HL-60 (cell line): Measurements from ENCODE around the gene RYR2.

ENCODE experiments used
- DNase-seq, 2 experiments: peaks; one replicate each; pipeline ENCODE4 v3.0.0-alpha.2; 2010 to 2020; ENCODE audit warnings: low read depth in 1 of 2, low spot score in 1 of 2
- H3K27ac ChIP-seq: fragments of 250-450 bp; sonication (Bioruptor Pico); replicated peaks from 2 replicates; pipeline ENCODE4 v1.5.1; 2020; ENCODE audit warnings: mild to moderate bottlenecking, moderate library complexity
- H3K27me3 ChIP-seq: fragments of 250-450 bp; sonication (Bioruptor Pico); 2 replicates; pipeline ENCODE4 v1.5.1; 2021; ENCODE audit warnings: mild to moderate bottlenecking, moderate library complexity; ENCODE audit not compliant: insufficient read depth, poor library complexity, severe bottlenecking
- H3K4me3 ChIP-seq: replicated peaks from 2 replicates; pipeline ENCODE4 v1.5.1; 2011; ENCODE audit warnings: mild to moderate bottlenecking, control low read depth, low read length; ENCODE audit not compliant: insufficient read depth
- CTCF ChIP-seq: IDR thresholded peaks from one replicate; pipeline ENCODE4 v1.5.1; 2011; ENCODE audit warnings: low read length, control low read depth, inconsistent platforms; ENCODE audit not compliant: insufficient read depth
- GABPA ChIP-seq: IDR thresholded peaks from 2 replicates; pipeline ENCODE4 v1.6.1; 2012; ENCODE audit warnings: low read depth
- POLR2AphosphoS5 ChIP-seq: IDR thresholded peaks from 2 replicates; pipeline ENCODE4 v1.6.1; 2012; ENCODE audit warnings: low read depth
- SPI1 ChIP-seq: IDR thresholded peaks from 2 replicates; pipeline ENCODE4 v1.6.1; 2012; ENCODE audit warnings: low read depth, mild to moderate bottlenecking, borderline replicate concordance
- TF ChIP-seq, protein P1 (sequence below): IDR thresholded peaks from 2 replicates; pipeline ENCODE4 v1.6.1; 2012; ENCODE audit warnings: low read depth; ENCODE audit not compliant: insufficient replicate concordance

The RYR2 gene

GRCh38 chr1:237070519-237070918 lies 28.5 kb downstream of the RYR2 start:
- H3K4me3 ChIP-seq = no peak overlapping the region
- no peak for DNase-seq
- no peaks in the 10 kb centered on the region for H3K27me3 ChIP-seq
- TF ChIP-seq SPI1 = no peak
- no peak for TF ChIP-seq CTCF
- TF ChIP-seq, protein P1, sequence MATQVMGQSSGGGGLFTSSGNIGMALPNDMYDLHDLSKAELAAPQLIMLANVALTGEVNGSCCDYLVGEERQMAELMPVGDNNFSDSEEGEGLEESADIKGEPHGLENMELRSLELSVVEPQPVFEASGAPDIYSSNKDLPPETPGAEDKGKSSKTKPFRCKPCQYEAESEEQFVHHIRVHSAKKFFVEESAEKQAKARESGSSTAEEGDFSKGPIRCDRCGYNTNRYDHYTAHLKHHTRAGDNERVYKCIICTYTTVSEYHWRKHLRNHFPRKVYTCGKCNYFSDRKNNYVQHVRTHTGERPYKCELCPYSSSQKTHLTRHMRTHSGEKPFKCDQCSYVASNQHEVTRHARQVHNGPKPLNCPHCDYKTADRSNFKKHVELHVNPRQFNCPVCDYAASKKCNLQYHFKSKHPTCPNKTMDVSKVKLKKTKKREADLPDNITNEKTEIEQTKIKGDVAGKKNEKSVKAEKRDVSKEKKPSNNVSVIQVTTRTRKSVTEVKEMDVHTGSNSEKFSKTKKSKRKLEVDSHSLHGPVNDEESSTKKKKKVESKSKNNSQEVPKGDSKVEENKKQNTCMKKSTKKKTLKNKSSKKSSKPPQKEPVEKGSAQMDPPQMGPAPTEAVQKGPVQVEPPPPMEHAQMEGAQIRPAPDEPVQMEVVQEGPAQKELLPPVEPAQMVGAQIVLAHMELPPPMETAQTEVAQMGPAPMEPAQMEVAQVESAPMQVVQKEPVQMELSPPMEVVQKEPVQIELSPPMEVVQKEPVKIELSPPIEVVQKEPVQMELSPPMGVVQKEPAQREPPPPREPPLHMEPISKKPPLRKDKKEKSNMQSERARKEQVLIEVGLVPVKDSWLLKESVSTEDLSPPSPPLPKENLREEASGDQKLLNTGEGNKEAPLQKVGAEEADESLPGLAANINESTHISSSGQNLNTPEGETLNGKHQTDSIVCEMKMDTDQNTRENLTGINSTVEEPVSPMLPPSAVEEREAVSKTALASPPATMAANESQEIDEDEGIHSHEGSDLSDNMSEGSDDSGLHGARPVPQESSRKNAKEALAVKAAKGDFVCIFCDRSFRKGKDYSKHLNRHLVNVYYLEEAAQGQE = no peak
- no peak for TF ChIP-seq POLR2AphosphoS5
- no peak for TF ChIP-seq GABPA
- H3K27ac ChIP-seq = no peak overlapping the region

- no peak overlapping the region for H3K4me3 ChIP-seq
- no peaks in the 10 kb centered on the region for H3K27me3 ChIP-seq
- H3K27ac ChIP-seq = no peak overlapping the region
- TF ChIP-seq POLR2AphosphoS5 = no peak
- no peak for DNase-seq
Observed at GRCh38 chr1:237071641-237072420, 29.8 kb downstream of the RYR2 start.

- no peak for TF ChIP-seq CTCF
- TF ChIP-seq GABPA = no peak
- TF ChIP-seq SPI1 = no peak
- TF ChIP-seq, protein P1 = no peak
- no peak for TF ChIP-seq POLR2AphosphoS5
- no peak for DNase-seq
- Histone ChIP-seq H3K27me3 (no peaks in the 10 kb centered on the region), H3K4me3 (no peak overlapping the region), H3K27ac (no peak overlapping the region)
Observed at GRCh38 chr1:237074371-237075117, 32.6 kb downstream of the RYR2 start.

DNA sequence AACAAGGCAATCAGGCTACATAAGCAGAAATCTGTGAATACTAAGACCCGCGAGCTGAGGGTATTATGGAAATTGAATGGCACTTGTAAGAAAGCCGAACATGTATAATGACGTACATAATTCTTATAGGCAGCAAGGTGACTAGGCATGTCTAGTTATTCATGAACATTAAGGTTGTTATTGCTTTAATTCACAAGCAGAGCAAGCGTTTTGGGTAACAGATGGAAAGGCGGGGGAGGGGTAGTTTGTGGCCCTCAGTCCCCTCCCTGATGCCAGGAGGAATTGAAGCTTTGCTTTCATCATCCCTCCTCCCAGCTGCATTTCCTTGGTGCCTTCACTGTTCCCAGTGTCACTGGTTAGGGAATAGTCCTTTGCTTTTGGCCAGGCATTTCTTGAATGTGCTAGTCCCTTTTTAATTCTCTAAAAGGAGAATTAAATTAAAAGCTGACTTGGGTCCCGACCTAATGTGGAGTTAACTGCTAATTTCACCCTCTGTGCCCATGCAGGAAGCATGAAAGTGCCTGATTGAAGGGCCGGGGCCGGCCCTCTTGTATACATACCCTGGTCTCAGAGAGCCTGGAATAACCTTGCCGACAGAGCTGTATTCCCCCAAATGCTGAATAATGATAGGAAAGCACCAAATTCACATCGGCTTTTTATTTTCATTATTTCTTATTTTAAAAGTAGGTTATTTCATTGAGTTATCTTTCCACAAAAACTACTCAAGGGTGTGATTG lies 42.5 kb downstream of the RYR2 start:
- no peaks in the 10 kb centered on the region for H3K27me3 ChIP-seq
- no peak overlapping the region for H3K27ac ChIP-seq
- H3K4me3 ChIP-seq = no peak overlapping the region
- TF ChIP-seq GABPA = no peak
- TF ChIP-seq, protein P1 = no peak
- no peak for TF ChIP-seq SPI1
- no peak for TF ChIP-seq CTCF
- no peak for TF ChIP-seq POLR2AphosphoS5
- DNase-seq = no peak
